ENCODE data around the gene ZNF429.
"Not testable (repeated sequence)": the region's sequence is repeated elsewhere in the genome, so short reads cannot be mapped to it uniquely, and the experiment has no call there.

Gene ZNF429

DNA sequence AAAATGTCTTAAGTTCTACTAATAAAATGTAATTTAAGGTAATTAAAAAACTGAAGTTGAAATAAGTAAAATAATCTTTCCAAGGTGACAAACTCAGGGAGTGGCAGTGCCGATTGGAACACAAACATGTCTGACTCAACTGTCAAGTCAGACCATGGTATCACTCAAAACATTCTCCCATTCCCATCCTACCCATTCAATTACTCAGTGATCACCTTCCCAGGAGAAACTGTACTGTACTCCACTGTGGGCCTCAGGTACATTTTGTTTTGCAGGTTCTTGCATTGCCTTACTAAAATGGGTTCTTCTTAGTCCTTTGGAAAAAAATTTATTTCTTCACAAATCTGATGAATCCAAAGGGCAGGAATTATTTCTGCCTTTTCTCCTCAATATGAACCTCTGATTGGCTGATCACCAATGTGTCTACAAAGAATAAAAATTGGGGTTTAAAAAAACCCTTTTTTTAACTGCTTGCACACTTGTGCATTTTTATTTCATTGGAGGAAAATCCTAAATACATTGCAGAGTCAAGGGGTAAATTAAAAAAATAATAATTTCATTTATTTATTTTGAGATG is 96.8 kb downstream of the ZNF429 start (continued):
- TF ChIP-seq, protein P1, sequence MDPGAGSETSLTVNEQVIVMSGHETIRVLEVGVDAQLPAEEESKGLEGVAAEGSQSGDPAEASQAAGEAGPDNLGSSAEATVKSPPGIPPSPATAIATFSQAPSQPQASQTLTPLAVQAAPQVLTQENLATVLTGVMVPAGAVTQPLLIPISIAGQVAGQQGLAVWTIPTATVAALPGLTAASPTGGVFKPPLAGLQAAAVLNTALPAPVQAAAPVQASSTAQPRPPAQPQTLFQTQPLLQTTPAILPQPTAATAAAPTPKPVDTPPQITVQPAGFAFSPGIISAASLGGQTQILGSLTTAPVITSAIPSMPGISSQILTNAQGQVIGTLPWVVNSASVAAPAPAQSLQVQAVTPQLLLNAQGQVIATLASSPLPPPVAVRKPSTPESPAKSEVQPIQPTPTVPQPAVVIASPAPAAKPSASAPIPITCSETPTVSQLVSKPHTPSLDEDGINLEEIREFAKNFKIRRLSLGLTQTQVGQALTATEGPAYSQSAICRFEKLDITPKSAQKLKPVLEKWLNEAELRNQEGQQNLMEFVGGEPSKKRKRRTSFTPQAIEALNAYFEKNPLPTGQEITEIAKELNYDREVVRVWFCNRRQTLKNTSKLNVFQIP (CRISPR knock-in tag; IDR thresholded peaks at IDR 0.05; ENCODE audit: borderline replicate concordance, low read depth) = no peak
- TF ChIP-seq TCF4 (CRISPR knock-in tag; IDR thresholded peaks at IDR 0.05; ENCODE audit: borderline replicate concordance) (no peak), ZNF565 (CRISPR knock-in tag; conservative IDR thresholded peaks at IDR 0.05; ENCODE audit: low read depth) (no peak), RARB (CRISPR knock-in tag; IDR thresholded peaks at IDR 0.05) (no peak), CREB5 (CRISPR knock-in tag; IDR thresholded peaks at IDR 0.05; ENCODE audit: low read depth) (no peak)

GRCh38 chr19:21602659-21603430 is 97.4 kb downstream of the ZNF429 start:
- peak; percentile 33; the same call in 1 of the 2 replicates for TF ChIP-seq TCF4 (CRISPR knock-in tag; IDR thresholded peaks at IDR 0.05; ENCODE audit: borderline replicate concordance)
- TF ChIP-seq ISL1 (CRISPR knock-in tag; IDR thresholded peaks at IDR 0.05) = peak; percentile 35
- ATAC-seq = not testable (repeated sequence)

- TF ChIP-seq, protein P2, sequence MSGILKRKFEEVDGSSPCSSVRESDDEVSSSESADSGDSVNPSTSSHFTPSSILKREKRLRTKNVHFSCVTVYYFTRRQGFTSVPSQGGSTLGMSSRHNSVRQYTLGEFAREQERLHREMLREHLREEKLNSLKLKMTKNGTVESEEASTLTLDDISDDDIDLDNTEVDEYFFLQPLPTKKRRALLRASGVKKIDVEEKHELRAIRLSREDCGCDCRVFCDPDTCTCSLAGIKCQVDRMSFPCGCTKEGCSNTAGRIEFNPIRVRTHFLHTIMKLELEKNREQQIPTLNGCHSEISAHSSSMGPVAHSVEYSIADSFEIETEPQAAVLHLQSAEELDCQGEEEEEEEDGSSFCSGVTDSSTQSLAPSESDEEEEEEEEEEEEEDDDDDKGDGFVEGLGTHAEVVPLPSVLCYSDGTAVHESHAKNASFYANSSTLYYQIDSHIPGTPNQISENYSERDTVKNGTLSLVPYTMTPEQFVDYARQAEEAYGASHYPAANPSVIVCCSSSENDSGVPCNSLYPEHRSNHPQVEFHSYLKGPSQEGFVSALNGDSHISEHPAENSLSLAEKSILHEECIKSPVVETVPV (CRISPR knock-in tag; IDR thresholded peaks at IDR 0.05) = no peak
- no peak for TF ChIP-seq ZC3H10 (CRISPR knock-in tag; IDR thresholded peaks at IDR 0.05)
- TF ChIP-seq GLIS3 (CRISPR knock-in tag; IDR thresholded peaks at IDR 0.05) = no peak
- TF ChIP-seq ZNF70 (CRISPR knock-in tag; IDR thresholded peaks at IDR 0.05) = no peak
- no peak for TF ChIP-seq BACH2 (CRISPR knock-in tag; IDR thresholded peaks at IDR 0.05; ENCODE audit: borderline replicate concordance)
- TF ChIP-seq SNAI2 (CRISPR knock-in tag; IDR thresholded peaks at IDR 0.05) = no peak
- TF ChIP-seq OSR1 (CRISPR knock-in tag; IDR thresholded peaks at IDR 0.05) = no peak
- TF ChIP-seq CREB5 (CRISPR knock-in tag; IDR thresholded peaks at IDR 0.05; ENCODE audit: low read depth) = no peak
- TF ChIP-seq ESRRG (CRISPR knock-in tag; IDR thresholded peaks at IDR 0.05) = no peak
- peak; percentile 74 for ATAC-seq
Measured at GRCh38 chr19:21603431-21604231, 98.2 kb downstream of the ZNF429 start.

- TF ChIP-seq ARNTL (CRISPR knock-in tag; IDR thresholded peaks at IDR 0.05; ENCODE audit: borderline replicate concordance, low read depth) (no peak), ZNF8 (CRISPR knock-in tag; IDR thresholded peaks at IDR 0.05) (no peak), RARB (CRISPR knock-in tag; IDR thresholded peaks at IDR 0.05) (no peak), ZNF70 (CRISPR knock-in tag; IDR thresholded peaks at IDR 0.05) (no peak), CREB5 (CRISPR knock-in tag; IDR thresholded peaks at IDR 0.05; ENCODE audit: low read depth) (no peak), ZFP30 (CRISPR knock-in tag; IDR thresholded peaks at IDR 0.05) (no peak), SNAI2 (CRISPR knock-in tag; IDR thresholded peaks at IDR 0.05) (no peak), CSDC2 (CRISPR knock-in tag; IDR thresholded peaks at IDR 0.05) (no peak), OSR1 (CRISPR knock-in tag; IDR thresholded peaks at IDR 0.05) (no peak), ESRRG (CRISPR knock-in tag; IDR thresholded peaks at IDR 0.05) (no peak), ZNF565 (CRISPR knock-in tag; conservative IDR thresholded peaks at IDR 0.05; ENCODE audit: low read depth) (no peak), TOX (CRISPR knock-in tag; IDR thresholded peaks at IDR 0.05; ENCODE audit: borderline replicate concordance) (no peak), GLIS3 (CRISPR knock-in tag; IDR thresholded peaks at IDR 0.05) (no peak), BACH2 (CRISPR knock-in tag; IDR thresholded peaks at IDR 0.05; ENCODE audit: borderline replicate concordance) (no peak), PPARA (CRISPR knock-in tag; IDR thresholded peaks at IDR 0.05; ENCODE audit: borderline replicate concordance) (no peak)
- TF ChIP-seq, protein P3, sequence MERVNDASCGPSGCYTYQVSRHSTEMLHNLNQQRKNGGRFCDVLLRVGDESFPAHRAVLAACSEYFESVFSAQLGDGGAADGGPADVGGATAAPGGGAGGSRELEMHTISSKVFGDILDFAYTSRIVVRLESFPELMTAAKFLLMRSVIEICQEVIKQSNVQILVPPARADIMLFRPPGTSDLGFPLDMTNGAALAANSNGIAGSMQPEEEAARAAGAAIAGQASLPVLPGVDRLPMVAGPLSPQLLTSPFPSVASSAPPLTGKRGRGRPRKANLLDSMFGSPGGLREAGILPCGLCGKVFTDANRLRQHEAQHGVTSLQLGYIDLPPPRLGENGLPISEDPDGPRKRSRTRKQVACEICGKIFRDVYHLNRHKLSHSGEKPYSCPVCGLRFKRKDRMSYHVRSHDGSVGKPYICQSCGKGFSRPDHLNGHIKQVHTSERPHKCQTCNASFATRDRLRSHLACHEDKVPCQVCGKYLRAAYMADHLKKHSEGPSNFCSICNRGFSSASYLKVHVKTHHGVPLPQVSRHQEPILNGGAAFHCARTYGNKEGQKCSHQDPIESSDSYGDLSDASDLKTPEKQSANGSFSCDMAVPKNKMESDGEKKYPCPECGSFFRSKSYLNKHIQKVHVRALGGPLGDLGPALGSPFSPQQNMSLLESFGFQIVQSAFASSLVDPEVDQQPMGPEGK (CRISPR knock-in tag; IDR thresholded peaks at IDR 0.05; ENCODE audit: borderline replicate concordance) = no peak
- TF ChIP-seq, protein P1 (CRISPR knock-in tag; IDR thresholded peaks at IDR 0.05; ENCODE audit: borderline replicate concordance, low read depth) = no peak
- ATAC-seq = peak; percentile 73
Measured at GRCh38 chr19:21604351-21604926, 99.0 kb downstream of the ZNF429 start.
